Stimulated activated CD8-positive, alpha-beta memory T cell treated with anti-CD3 and anti-CD28 coated beads, Interleukin-4, amount 100 ng/mL, for 48 hours (primary cell): ENCODE measurements around the gene DYNC2H1.
"Not testable (repeated sequence)": the region's sequence is repeated elsewhere in the genome, so short reads cannot be mapped to it uniquely, and the experiment has no call there.

Experiments
- DNase-seq: peaks from one replicate; pipeline ENCODE4 v3.0.0-alpha.2; 2020

The DYNC2H1 gene

DNA sequence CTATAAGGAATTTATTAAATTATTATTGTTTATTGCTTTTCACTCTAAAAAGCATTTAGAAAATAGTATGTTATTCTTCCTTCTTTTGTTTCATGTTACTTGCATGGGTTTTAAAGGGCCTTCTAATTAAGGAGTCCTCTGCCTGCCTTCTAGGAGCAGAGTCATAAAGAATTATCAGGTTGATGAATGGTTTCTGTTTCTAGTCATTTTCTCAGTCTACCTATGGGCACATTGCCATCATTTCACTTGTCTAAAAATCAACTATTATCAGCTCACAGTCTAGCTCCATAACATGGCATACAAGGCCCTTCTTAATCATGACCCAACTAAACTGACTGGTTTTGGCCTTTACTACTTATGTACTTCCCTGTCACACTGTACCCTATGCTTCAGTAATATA is 16.2 kb downstream of the DYNC2H1 start:
- DNase-seq = no peak

GRCh38 chr11:103141986-103142385 is 32.8 kb downstream of the DYNC2H1 start:
- not testable (repeated sequence) for DNase-seq

DNA sequence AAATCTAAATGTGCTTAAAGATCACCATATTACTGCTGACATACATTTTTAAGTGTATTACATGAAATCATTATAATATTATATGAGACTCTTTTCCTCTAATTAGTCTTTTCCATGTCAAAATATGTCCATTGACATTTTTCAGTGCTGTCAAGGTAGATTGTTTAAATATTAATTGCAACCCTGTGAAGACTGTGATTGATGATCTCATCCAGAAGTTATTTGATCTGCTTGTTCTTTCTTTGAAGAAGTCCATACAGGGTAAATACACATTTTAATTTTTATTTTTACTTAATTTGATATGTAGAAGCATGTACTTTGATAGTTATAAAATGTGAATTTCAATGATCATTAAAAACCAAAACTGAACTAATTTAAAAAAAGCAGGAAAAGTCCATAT is 38.4 kb downstream of the DYNC2H1 start:
- no peak for DNase-seq

GRCh38 chr11:103157542-103157941 is 48.3 kb downstream of the DYNC2H1 start:
- DNase-seq = no peak

DNA sequence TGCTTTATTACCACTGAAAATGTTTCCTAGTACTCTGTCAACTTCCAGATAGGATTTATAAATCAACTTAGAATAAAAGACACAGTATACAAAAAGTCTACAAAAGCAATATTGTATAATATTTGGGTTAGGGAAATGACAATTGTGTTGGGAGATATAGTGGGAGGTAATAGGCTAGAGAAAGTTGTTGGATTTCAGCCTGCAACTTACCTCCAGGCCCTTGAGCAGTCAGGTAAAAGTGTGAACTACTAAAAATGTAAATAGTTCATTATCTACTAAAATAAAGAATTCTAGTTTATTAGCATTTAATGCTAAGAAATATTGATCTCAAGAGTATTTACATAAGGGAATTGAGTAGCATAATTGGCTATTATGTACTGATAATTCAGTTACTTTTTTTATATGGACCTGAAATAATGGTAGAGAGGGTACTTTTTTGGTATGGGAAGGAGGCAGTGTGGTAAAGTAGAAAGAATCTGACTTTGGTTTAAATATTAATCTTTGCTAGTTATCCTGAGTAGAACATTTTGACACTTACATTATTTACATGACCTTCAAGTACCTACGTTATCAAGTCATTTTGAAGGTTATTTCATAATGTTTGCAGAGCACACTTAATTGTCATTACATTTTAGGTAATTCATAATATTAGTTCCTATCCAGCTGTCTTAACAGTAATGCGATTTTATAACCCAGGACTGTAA is 55.0 kb downstream of the DYNC2H1 start:
- no peak for DNase-seq

GRCh38 chr11:103167166-103167565 is 57.9 kb downstream of the DYNC2H1 start:
- DNase-seq = no peak

- DNase-seq = no peak
Measured at GRCh38 chr11:103170865-103171264, 61.6 kb downstream of the DYNC2H1 start.

GRCh38 chr11:103175461-103176129 is 66.4 kb downstream of the DYNC2H1 start:
- DNase-seq = no peak

GRCh38 chr11:103183981-103184611 is 74.9 kb downstream of the DYNC2H1 start:
- no peak for DNase-seq

- no peak for DNase-seq
Measured at GRCh38 chr11:103202048-103202651, 92.9 kb downstream of the DYNC2H1 start.

DNA sequence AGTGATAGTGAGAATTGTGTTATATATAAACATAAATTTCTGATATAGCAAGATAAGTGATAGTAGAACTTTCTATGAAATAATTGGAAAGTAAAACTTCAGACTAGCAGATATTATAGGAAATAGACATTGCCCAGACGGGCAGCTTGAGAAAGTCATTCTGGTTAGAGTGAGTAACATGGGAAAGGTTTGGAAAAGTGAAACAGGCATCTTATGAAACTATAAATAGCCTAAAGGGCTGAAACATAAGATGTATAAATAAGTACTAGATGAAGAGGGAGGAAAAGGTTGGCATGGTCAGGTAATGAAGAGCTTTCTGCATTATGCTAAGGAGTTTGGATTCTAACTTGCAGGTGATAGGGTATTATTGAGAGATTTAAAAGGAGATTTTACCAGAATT is 101.3 kb downstream of the DYNC2H1 start:
- DNase-seq = no peak

DNA sequence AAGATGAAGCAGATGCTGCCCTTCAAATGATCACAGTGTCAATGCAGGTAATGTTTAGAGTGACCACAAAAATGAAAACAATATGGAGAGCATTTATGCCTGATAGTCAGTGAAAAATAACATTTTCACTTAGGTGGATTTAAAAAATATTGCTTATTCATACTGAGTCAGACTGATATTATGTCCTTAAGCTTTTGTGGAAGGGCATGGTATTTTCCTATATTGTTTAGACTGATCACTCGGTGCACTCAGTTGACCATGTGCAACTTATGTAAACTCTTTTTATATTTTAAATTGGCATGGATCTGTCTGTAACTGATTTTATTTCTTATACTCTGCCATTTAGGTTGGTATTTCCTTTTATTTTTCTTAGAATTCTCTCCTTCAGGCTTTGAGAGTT is 106.6 kb downstream of the DYNC2H1 start:
- no peak for DNase-seq

GRCh38 chr11:103220133-103220532 is 110.9 kb downstream of the DYNC2H1 start:
- DNase-seq = no peak

DNA sequence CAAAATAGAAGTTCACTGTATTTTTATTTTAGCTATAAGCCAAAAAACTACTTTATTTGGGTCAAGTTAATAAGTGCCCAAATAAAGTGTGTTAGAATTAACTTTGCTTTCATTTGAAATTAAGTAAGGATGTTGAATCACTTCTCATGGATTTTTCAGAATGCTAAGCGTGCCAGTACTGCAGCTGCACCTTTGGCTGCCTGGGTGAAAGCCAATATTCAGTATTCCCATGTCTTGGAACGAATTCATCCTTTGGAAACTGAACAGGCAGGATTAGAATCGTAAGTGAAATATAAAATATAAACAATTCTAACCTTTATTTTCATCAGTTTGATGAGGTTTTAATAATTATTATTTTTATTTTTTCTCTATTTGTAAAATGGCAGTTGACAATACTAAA is 113.6 kb downstream of the DYNC2H1 start:
- no peak for DNase-seq

DNA sequence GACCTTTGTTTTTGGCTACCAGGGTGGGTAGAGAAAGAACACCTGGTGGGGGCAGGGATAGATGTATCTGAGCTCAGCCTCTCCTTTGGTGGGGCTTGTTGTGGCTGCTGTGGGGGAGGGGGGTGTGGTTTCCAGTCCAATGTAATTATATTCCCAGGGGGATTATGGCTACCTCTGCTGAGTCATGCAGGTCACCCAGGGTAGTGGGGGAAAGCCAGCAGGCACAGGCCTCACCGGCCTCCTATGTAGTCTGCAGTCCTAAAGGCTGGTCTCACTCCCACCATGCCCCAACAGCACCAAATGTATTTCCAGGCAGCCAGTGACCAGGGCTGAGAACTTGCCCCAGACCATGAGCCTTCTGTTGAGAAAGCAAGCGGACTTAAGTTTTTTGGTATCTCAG is 119.6 kb downstream of the DYNC2H1 start:
- no peak for DNase-seq

GRCh38 chr11:103234974-103235373 is 125.7 kb downstream of the DYNC2H1 start:
- no peak for DNase-seq

GRCh38 chr11:103241574-103241973 is 132.3 kb downstream of the DYNC2H1 start:
- no peak for DNase-seq

DNA sequence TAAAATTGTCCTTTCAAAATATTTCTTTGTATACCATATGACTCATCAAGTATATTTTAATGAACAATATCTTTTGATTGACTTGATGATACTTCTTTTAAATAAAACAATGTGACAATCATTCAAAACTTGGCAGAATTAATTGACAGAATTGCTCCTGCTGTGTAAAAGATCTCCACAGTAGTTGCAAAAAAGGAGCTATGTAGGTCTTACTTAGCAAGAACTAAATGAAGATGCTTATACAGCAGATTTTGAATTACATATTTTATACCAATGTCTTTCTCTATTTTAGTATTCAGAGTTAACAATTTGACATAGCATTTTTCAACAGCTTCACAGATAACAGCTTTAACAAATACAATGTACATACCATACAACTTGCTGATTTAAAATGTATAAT is 144.9 kb downstream of the DYNC2H1 start:
- no peak for DNase-seq

DNA sequence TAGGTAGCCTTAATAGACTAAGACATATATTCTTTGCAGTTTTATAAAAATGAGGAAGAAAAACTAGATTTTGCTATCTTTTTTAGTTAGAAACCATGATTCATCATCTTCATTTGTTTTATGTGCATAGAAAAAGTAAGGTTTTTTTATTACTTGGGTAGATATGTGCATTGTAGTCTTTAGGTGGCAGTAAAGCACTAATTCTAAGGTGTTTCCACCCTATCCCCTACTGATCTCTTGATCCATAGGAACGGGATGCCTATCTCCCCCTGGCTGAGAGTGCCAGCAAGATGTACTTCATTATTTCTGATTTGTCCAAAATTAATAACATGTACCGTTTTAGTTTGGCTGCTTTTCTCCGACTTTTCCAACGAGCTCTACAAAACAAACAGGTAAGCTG is 148.1 kb downstream of the DYNC2H1 start:
- no peak for DNase-seq

GRCh38 chr11:103266167-103266831 is 157.1 kb downstream of the DYNC2H1 start:
- no peak for DNase-seq

GRCh38 chr11:103272876-103273275 is 163.7 kb downstream of the DYNC2H1 start:
- no peak for DNase-seq

GRCh38 chr11:103274025-103274424 is 164.8 kb downstream of the DYNC2H1 start:
- no peak for DNase-seq

DNA sequence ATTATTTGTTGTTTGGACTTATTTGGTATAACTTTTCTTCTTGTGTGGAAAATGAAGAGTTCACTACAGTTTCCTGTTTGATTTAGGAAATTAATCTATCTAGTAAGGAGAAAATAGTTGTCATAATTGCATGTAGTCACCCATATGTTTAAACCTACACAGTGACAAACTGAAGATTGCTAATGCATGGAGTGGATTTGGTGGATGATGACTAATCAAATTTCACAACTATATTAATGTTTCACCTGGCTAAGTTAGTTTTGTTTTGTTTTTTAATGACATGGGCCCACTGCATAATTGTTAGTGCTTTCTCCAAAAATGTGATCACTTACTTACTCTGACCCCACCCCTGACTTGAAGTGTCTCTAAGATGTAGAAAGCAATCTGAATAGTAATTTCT is 170.6 kb downstream of the DYNC2H1 start:
- DNase-seq = no peak
